Neural cell (in vitro differentiated cells): ENCODE data around the gene NOL7.

Experiments
- EP300 ChIP-seq: fragments of 450-650 bp; conservative IDR thresholded peaks from 2 replicates; pipeline ENCODE4 v1.6.1; 2014; ENCODE audit warnings: antibody characterized with exemption, mild to moderate bottlenecking, moderate library complexity; ENCODE audit not compliant: poor library complexity, severe bottlenecking
- EZH2 ChIP-seq: fragments of 200-600, 300-800 bp; shearing (Covaris generic), sonication (generic); IDR thresholded peaks from 2 replicates; pipeline ENCODE4 v1.6.1; 2014; ENCODE audit warnings: antibody characterized with exemption, low read length, borderline replicate concordance, mild to moderate bottlenecking; ENCODE audit not compliant: insufficient read depth, poor library complexity, severe bottlenecking
- MXI1 ChIP-seq: fragments of 450-650 bp; conservative IDR thresholded peaks from 2 replicates; pipeline ENCODE4 v1.6.1; 2014; ENCODE audit warnings: antibody characterized with exemption, mild to moderate bottlenecking; ENCODE audit not compliant: poor library complexity, severe bottlenecking
- POLR2AphosphoS5 ChIP-seq: IDR thresholded peaks from 2 replicates; pipeline ENCODE4 v1.6.1; 2012
- RAD21 ChIP-seq: fragments of 450-650 bp; conservative IDR thresholded peaks from 2 replicates; pipeline ENCODE4 v1.6.1; 2014; ENCODE audit warnings: antibody characterized with exemption, mild to moderate bottlenecking, moderate library complexity
- REST ChIP-seq: IDR thresholded peaks from 2 replicates; pipeline ENCODE4 v1.6.1; 2012; ENCODE audit warnings: borderline replicate concordance
- TAF1 ChIP-seq: IDR thresholded peaks from 2 replicates; pipeline ENCODE4 v1.6.1; 2012; ENCODE audit warnings: low read depth
- TF ChIP-seq, protein P1 (sequence below): fragments of 450-650 bp; IDR thresholded peaks from 2 replicates; pipeline ENCODE4 v1.5.1; 2014; ENCODE audit warnings: antibody characterized with exemption, mild to moderate bottlenecking, moderate library complexity; ENCODE audit not compliant: poor library complexity, severe bottlenecking

- no peak for TF ChIP-seq POLR2AphosphoS5
- TF ChIP-seq MXI1, result no peak
- no peak for TF ChIP-seq REST
- TF ChIP-seq, protein P1, sequence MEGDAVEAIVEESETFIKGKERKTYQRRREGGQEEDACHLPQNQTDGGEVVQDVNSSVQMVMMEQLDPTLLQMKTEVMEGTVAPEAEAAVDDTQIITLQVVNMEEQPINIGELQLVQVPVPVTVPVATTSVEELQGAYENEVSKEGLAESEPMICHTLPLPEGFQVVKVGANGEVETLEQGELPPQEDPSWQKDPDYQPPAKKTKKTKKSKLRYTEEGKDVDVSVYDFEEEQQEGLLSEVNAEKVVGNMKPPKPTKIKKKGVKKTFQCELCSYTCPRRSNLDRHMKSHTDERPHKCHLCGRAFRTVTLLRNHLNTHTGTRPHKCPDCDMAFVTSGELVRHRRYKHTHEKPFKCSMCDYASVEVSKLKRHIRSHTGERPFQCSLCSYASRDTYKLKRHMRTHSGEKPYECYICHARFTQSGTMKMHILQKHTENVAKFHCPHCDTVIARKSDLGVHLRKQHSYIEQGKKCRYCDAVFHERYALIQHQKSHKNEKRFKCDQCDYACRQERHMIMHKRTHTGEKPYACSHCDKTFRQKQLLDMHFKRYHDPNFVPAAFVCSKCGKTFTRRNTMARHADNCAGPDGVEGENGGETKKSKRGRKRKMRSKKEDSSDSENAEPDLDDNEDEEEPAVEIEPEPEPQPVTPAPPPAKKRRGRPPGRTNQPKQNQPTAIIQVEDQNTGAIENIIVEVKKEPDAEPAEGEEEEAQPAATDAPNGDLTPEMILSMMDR, result no peak
- TF ChIP-seq RAD21, result no peak
- no peak for TF ChIP-seq EZH2
- TF ChIP-seq TAF1, result no peak
- TF ChIP-seq EP300, result no peak
Measured at GRCh38 chr6:13575377-13575775, 39.8 kb upstream of the NOL7 start.
